ENCODE measurements around the gene RASGRP4. TPM values are rescaled to one million over a fixed set of nuclear protein-coding genes. Genes with fewer than 3 reads are reported as not detected.

RASGRP4 gene
- total RNA-seq, 2 donors from 2014 or later = 0.09 TPM; not detected in 1

DNA sequence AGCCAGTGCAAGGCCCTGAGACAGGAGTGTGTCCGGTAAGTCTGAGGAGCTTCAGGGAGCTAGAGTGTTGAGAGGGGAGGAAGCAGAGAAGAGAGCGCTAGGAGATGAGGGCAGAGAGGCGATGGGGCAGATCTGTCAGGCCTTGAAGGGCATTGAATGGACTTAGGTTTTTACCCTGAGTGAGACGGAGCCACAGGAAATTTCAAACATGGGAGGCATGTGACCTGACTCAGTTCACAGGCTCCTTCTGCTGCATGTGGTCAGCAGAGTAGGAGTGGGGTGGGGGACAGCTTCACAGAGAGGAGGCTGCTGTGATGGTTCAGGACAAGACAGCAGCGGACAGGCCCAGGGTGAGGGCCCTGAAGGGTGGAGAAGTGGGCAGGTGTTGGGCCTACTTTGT, 25.7 kb downstream of the RASGRP4 start:
- no peaks in the 10 kb centered on the region for H3K36me3 ChIP-seq (ENCODE audit: control insufficient read depth, insufficient read depth, low read length)
- peaks cover 8% of the 10 kb centered on the region for H3K27me3 ChIP-seq (ENCODE audit: control insufficient read depth, insufficient read depth, low read length, poor library complexity, severe bottlenecking)
- Mint-ChIP-seq H3K27ac (no peak overlapping the region), H3K4me3 (no peak overlapping the region), H3K36me3 (ENCODE audit: low read depth) (peaks cover 8% of the 10 kb centered on the region), H3K9me3 (no peaks in the 10 kb centered on the region), H3K4me1 (peaks cover 1% of the 10 kb centered on the region), H3K27me3 (ENCODE audit: insufficient read depth) (peaks cover 59% of the 10 kb centered on the region)
- WGBS, 2 experiments (ENCODE audit: insufficient coverage in 1 of 2, insufficient read length in 1 of 2) = 72 to 83% methylated on average over 4 to 5 of the region's 5 CpGs
- DNase-seq = no peak
- no peak overlapping the region for H3K27ac ChIP-seq (ENCODE audit: low read depth, low read length)
- H3K4me1 ChIP-seq (ENCODE audit: control insufficient read depth, insufficient read depth, low read length) = no peaks in the 10 kb centered on the region
- H3K9me3 ChIP-seq (ENCODE audit: control insufficient read depth, low read length) = no peaks in the 10 kb centered on the region
- no peak overlapping the region for H3K4me3 ChIP-seq (ENCODE audit: low read length)
- no peak overlapping the region for H3K9ac ChIP-seq (ENCODE audit: extremely low read depth, low read length, poor library complexity, severe bottlenecking)
- TF ChIP-seq, protein P1, sequence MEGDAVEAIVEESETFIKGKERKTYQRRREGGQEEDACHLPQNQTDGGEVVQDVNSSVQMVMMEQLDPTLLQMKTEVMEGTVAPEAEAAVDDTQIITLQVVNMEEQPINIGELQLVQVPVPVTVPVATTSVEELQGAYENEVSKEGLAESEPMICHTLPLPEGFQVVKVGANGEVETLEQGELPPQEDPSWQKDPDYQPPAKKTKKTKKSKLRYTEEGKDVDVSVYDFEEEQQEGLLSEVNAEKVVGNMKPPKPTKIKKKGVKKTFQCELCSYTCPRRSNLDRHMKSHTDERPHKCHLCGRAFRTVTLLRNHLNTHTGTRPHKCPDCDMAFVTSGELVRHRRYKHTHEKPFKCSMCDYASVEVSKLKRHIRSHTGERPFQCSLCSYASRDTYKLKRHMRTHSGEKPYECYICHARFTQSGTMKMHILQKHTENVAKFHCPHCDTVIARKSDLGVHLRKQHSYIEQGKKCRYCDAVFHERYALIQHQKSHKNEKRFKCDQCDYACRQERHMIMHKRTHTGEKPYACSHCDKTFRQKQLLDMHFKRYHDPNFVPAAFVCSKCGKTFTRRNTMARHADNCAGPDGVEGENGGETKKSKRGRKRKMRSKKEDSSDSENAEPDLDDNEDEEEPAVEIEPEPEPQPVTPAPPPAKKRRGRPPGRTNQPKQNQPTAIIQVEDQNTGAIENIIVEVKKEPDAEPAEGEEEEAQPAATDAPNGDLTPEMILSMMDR (conservative IDR thresholded peaks at IDR 0.05) = no peak

DNA sequence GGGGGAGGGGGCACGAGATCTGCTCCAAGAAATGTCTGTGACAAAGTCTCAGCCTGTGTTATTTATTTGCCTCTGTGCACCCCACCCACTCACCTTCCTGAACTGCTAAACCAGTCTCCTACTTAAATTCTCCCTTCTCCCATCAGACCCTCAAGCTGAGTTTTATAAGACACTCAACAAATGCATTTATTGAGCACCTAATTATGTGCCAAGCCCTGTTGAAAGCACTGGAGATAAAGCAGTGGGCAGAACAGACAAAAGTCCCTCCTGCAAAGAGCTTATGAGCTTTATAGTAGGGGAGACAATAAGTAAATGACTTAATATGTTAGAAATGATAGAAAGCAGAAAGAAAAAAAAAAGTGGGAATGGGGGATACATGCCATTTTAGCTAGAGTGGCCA, 26.5 kb downstream of the RASGRP4 start:
- Histone ChIP-seq H3K9me3 (ENCODE audit: control insufficient read depth, low read length) (no peaks in the 10 kb centered on the region), H3K9ac (ENCODE audit: extremely low read depth, low read length, poor library complexity, severe bottlenecking) (no peak overlapping the region), H3K27ac (ENCODE audit: low read depth, low read length) (no peak overlapping the region), H3K27me3 (ENCODE audit: control insufficient read depth, insufficient read depth, low read length, poor library complexity, severe bottlenecking) (peaks cover 8% of the 10 kb centered on the region), H3K4me3 (ENCODE audit: low read length) (no peak overlapping the region), H3K4me1 (ENCODE audit: control insufficient read depth, insufficient read depth, low read length) (no peaks in the 10 kb centered on the region), H3K36me3 (ENCODE audit: control insufficient read depth, insufficient read depth, low read length) (no peaks in the 10 kb centered on the region)
- Mint-ChIP-seq H3K36me3 (ENCODE audit: low read depth) (peaks cover 6% of the 10 kb centered on the region), H3K27me3 (ENCODE audit: insufficient read depth) (peaks cover 64% of the 10 kb centered on the region), H3K27ac (no peak overlapping the region), H3K4me1 (peaks cover 4% of the 10 kb centered on the region), H3K4me3 (no peak overlapping the region), H3K9me3 (no peaks in the 10 kb centered on the region)
- 60 to 90% methylated on average over 1 of the region's 1 CpG for WGBS, 2 experiments (ENCODE audit: insufficient coverage in 1 of 2, insufficient read length in 1 of 2)
- TF ChIP-seq, protein P1 (conservative IDR thresholded peaks at IDR 0.05) = no peak
- no peak for DNase-seq

DNA sequence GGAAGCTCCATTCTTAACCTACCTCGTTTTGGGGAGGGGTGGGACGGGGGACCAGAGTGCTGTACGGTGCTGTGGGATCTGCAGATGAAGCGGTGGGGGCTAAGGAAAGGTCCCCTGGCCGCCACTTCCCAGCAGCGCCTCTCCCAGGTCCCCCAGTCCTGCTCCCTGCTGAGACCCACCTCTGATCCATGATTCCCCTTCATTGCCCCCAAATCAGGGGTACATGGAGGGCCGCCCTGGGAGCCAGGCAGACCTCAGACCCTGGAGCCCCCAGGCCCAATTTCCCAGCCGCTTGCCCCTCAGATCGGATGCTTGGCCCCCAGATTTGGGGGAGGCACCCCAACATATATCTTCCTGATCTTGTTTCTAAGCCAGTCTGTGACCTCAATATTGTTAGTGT, 26.9 kb downstream of the RASGRP4 start:
- Mint-ChIP-seq H3K4me1 (peaks cover 5% of the 10 kb centered on the region), H3K9me3 (no peaks in the 10 kb centered on the region), H3K27ac (no peak overlapping the region), H3K4me3 (no peak overlapping the region), H3K36me3 (ENCODE audit: low read depth) (peaks cover 6% of the 10 kb centered on the region), H3K27me3 (ENCODE audit: insufficient read depth) (peaks cover 66% of the 10 kb centered on the region)
- DNase-seq = no peak
- TF ChIP-seq, protein P1 (conservative IDR thresholded peaks at IDR 0.05) = no peak
- Histone ChIP-seq H3K27me3 (ENCODE audit: control insufficient read depth, insufficient read depth, low read length, poor library complexity, severe bottlenecking) (peaks cover 8% of the 10 kb centered on the region), H3K9me3 (ENCODE audit: control insufficient read depth, low read length) (no peaks in the 10 kb centered on the region), H3K4me1 (ENCODE audit: control insufficient read depth, insufficient read depth, low read length) (no peaks in the 10 kb centered on the region), H3K36me3 (ENCODE audit: control insufficient read depth, insufficient read depth, low read length) (no peaks in the 10 kb centered on the region), H3K27ac (ENCODE audit: low read depth, low read length) (no peak overlapping the region), H3K9ac (ENCODE audit: extremely low read depth, low read length, poor library complexity, severe bottlenecking) (no peak overlapping the region), H3K4me3 (ENCODE audit: low read length) (no peak overlapping the region)
- WGBS, 2 experiments (ENCODE audit: insufficient coverage in 1 of 2, insufficient read length in 1 of 2) = 71 to 89% methylated on average over 3 to 9 of the region's 9 CpGs
